Endodermal cell (in vitro differentiated cells): ENCODE data around the gene ICA1. TPM values are rescaled to one million over a fixed set of nuclear protein-coding genes. Genes with fewer than 3 reads are reported as not detected.

ENCODE experiments used
- DNase-seq: peaks from one replicate; pipeline ENCODE4 v3.0.0-alpha.2; 2017
- H3K27ac ChIP-seq: 2 replicates; pipeline ENCODE4 v1.5.1; 2013; ENCODE audit warnings: mild to moderate bottlenecking, low read depth, low read length, moderate library complexity
- H3K27me3 ChIP-seq: 2 replicates; pipeline ENCODE4 v1.6.1; 2013; ENCODE audit warnings: mild to moderate bottlenecking, low read length, moderate library complexity; ENCODE audit not compliant: insufficient read depth, control insufficient read depth, poor library complexity, severe bottlenecking
- H3K36me3 ChIP-seq: 2 replicates; pipeline ENCODE4 v1.7.0; 2013; ENCODE audit warnings: mild to moderate bottlenecking, low read length, moderate library complexity; ENCODE audit not compliant: control insufficient read depth, insufficient read depth
- H3K4me1 ChIP-seq: one replicate; pipeline ENCODE4 v1.7.0; 2013; ENCODE audit warnings: low read length; ENCODE audit not compliant: control insufficient read depth, insufficient read depth
- H3K4me3 ChIP-seq: 2 replicates; pipeline ENCODE4 v1.5.1; 2013; ENCODE audit warnings: mild to moderate bottlenecking, low read length, moderate library complexity
- H3K9ac ChIP-seq: 2 replicates; pipeline ENCODE4 v1.6.1; 2013; ENCODE audit warnings: mild to moderate bottlenecking, low read length, moderate library complexity; ENCODE audit not compliant: poor library complexity, severe bottlenecking; ENCODE audit errors: extremely low read depth
- H3K9me3 ChIP-seq: 2 replicates; pipeline ENCODE4 v1.6.1; 2013; ENCODE audit warnings: mild to moderate bottlenecking, low read length, moderate library complexity; ENCODE audit not compliant: control insufficient read depth
- H3K27ac Mint-ChIP-seq: 2 replicates; pipeline ENCODE4 v1.8.0; 2020; ENCODE audit warnings: mixed read lengths
- H3K27me3 Mint-ChIP-seq: 2 replicates; pipeline ENCODE4 v1.8.0; 2021; ENCODE audit warnings: mild to moderate bottlenecking, mixed read lengths; ENCODE audit not compliant: insufficient read depth
- H3K36me3 Mint-ChIP-seq: 2 replicates; pipeline ENCODE4 v1.8.0; 2020; ENCODE audit warnings: low read depth, mixed read lengths
- H3K4me1 Mint-ChIP-seq: 2 replicates; pipeline ENCODE4 v1.8.0; 2020; ENCODE audit warnings: mixed read lengths
- H3K4me3 Mint-ChIP-seq: 2 replicates; pipeline ENCODE4 v1.8.0; 2020; ENCODE audit warnings: mild to moderate bottlenecking, moderate library complexity, mixed read lengths
- H3K9me3 Mint-ChIP-seq: 2 replicates; pipeline ENCODE4 v1.8.0; 2020; ENCODE audit warnings: mild to moderate bottlenecking, mixed read lengths
- CTCF ChIP-seq: fragments of 200-600 bp; sonication (generic); conservative IDR thresholded peaks from 2 replicates; pipeline ENCODE4 v1.5.0; 2021; ENCODE audit warnings: antibody characterized with exemption, mild to moderate bottlenecking
- WGBS, 2 experiments: methylation state at CpG; one replicate each; pipeline versions ENCODE4 v1.1.5 to v1.1.7; 2013; ENCODE audit warnings: missing lambda C conversion rate in 2 of 2, mixed read lengths in 1 of 2; ENCODE audit not compliant: insufficient coverage in 1 of 2, insufficient read length in 1 of 2; 5-methylcytosine and 5-hydroxymethylcytosine counted together
- total RNA-seq, 2 donors: library from RNA; stranded (reverse); fragmentation: NEBNext Ultra II Directional in 1 of 2; extraction: Animal tissue kit (Norgen Biotek cat#: 25700) in 1 of 2; gene quantifications; 2 replicates in 1 of 2; 3 replicates in 1 of 2; pipeline ENCODE4 v1.2.1, GENCODE V29; 2021

Gene ICA1
- total RNA-seq, 2 donors from 2014 or later, result 25.0 to 50.2 TPM

DNA sequence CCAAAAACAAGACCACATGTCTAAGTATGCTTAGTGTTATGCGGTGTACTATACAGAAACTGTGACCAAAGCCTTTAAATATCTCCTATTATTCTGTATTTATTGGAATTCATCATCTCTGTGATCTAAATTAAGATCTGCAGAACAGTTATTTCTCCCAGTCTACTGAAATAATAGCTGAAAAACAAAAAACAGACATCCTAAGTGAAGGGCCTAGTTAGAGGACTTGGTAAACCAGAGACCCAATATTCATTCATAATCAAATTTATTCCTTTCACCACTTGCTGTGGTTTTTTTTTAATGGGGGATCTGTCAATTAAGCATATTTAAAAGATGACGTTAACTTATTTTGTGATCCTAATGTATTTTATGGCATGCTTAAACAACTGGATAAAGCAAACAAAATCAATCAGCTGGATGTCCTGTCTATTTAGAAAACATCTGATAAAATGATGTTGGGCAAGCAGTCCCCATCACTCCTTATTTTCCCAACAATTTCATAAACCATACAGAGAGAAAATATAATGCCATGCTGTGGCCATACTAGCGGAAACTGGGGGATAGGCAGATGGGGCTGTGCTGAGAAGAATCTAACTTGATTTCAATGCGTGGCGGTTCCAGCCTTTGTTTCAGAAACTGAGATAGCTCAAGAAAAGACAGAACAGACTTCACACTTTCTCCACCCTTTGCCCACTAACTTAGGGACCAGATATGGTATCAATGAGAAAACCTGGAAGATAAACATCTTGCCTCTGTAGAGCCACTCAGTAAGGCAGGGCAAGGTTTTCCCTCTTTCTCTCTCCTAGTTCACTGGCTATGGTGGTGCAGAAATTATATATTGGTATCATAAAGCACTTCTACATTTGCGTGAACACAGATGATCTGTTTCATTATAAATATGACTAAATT, 32.9 kb downstream of the ICA1 start:
- Histone ChIP-seq H3K4me3 (no peak overlapping the region), H3K27me3 (no peaks in the 10 kb centered on the region), H3K9ac (no peak overlapping the region), H3K36me3 (no peaks in the 10 kb centered on the region), H3K9me3 (no peaks in the 10 kb centered on the region), H3K4me1 (no peaks in the 10 kb centered on the region), H3K27ac (no peak overlapping the region)
- Mint-ChIP-seq H3K36me3 (peaks cover 3% of the 10 kb centered on the region), H3K4me1 (peaks cover 7% of the 10 kb centered on the region), H3K9me3 (no peaks in the 10 kb centered on the region), H3K27ac (no peak overlapping the region), H3K27me3 (no peaks in the 10 kb centered on the region), H3K4me3 (no peak overlapping the region)
- no peak for DNase-seq
- no peak for TF ChIP-seq CTCF
- WGBS, 2 experiments, result 90 to 95% methylated on average over 2 to 5 of the region's 6 CpGs

- no peak for DNase-seq
- H3K9ac ChIP-seq, result no peak overlapping the region
- no peaks in the 10 kb centered on the region for H3K27me3 ChIP-seq
- Mint-ChIP-seq H3K4me3 (no peak overlapping the region), H3K4me1 (peaks cover 7% of the 10 kb centered on the region), H3K27ac (no peak overlapping the region), H3K9me3 (no peaks in the 10 kb centered on the region), H3K27me3 (no peaks in the 10 kb centered on the region), H3K36me3 (peaks cover 3% of the 10 kb centered on the region)
- no peak overlapping the region for H3K4me3 ChIP-seq
- H3K9me3 ChIP-seq, result no peaks in the 10 kb centered on the region
- no peak overlapping the region for H3K27ac ChIP-seq
- H3K4me1 ChIP-seq, result no peaks in the 10 kb centered on the region
- no peaks in the 10 kb centered on the region for H3K36me3 ChIP-seq
- no peak for TF ChIP-seq CTCF
These were observed 33.9 kb downstream of the ICA1 start for GRCh38 chr7:8228068-8228467.

- Histone ChIP-seq H3K4me3 (no peak overlapping the region), H3K36me3 (no peaks in the 10 kb centered on the region), H3K9me3 (no peaks in the 10 kb centered on the region), H3K9ac (no peak overlapping the region), H3K27ac (no peak overlapping the region), H3K4me1 (no peaks in the 10 kb centered on the region), H3K27me3 (no peaks in the 10 kb centered on the region)
- Mint-ChIP-seq H3K9me3 (no peaks in the 10 kb centered on the region), H3K4me1 (peaks cover 3% of the 10 kb centered on the region), H3K27me3 (no peaks in the 10 kb centered on the region), H3K27ac (no peak overlapping the region), H3K36me3 (peaks cover 3% of the 10 kb centered on the region), H3K4me3 (no peak overlapping the region)
- no peak for DNase-seq
- no peak for TF ChIP-seq CTCF
- WGBS, 2 experiments, result 80% methylated on average over 3 of the region's 3 CpGs; no CpG with 5 or more reads in 1 of the 2 experiments
These were observed 34.7 kb downstream of the ICA1 start for GRCh38 chr7:8227261-8227660.
